HL-60 (cell line): ENCODE results near the gene C11orf91.

Experiments used
- CTCF ChIP-seq: IDR thresholded peaks from one replicate; pipeline ENCODE4 v1.5.1; 2011; ENCODE audit warnings: low read length, control low read depth, inconsistent platforms; ENCODE audit not compliant: insufficient read depth
- GABPA ChIP-seq: IDR thresholded peaks from 2 replicates; pipeline ENCODE4 v1.6.1; 2012; ENCODE audit warnings: low read depth
- REST ChIP-seq: IDR thresholded peaks from 2 replicates; pipeline ENCODE4 v1.6.1; 2012; ENCODE audit warnings: low read depth; ENCODE audit not compliant: insufficient replicate concordance
- SPI1 ChIP-seq: IDR thresholded peaks from 2 replicates; pipeline ENCODE4 v1.6.1; 2012; ENCODE audit warnings: low read depth, mild to moderate bottlenecking, borderline replicate concordance

GRCh38 chr11:33721984-33722383 lies 21.4 kb upstream of the C11orf91 start:
- TF ChIP-seq CTCF (no peak), REST (no peak), SPI1 (no peak), GABPA (no peak)
